Keratinocyte (primary cell): ENCODE results near the gene IFT172. TPM values are rescaled to one million over a fixed set of nuclear protein-coding genes. Genes with fewer than 3 reads are reported as not detected.
A peak's percentile ranks its signal among the peaks of the same experiment; 100 is the strongest.

Experiments used
- DNase-seq: peaks from one replicate; pipeline ENCODE4 v3.0.0-alpha.2; 2011; ENCODE audit warnings: low read depth, missing footprints, low spot score
- FAIRE-seq: peaks from 2 replicates; lab custom pipeline; 2011; peaks lifted over from hg19 to GRCh38; lab: Jason Lieb, UNC
- H2AFZ ChIP-seq: 2 replicates; pipeline ENCODE4 v1.6.0; 2012; ENCODE audit warnings: low read length, control low read depth, inconsistent platforms; ENCODE audit not compliant: control insufficient read depth
- H3K27ac ChIP-seq: 2 replicates; pipeline ENCODE4 v1.5.1; 2011; ENCODE audit warnings: low read length; ENCODE audit not compliant: control insufficient read depth, insufficient read depth
- H3K27me3 ChIP-seq: 3 replicates; pipeline ENCODE4 v1.6.0; 2011; ENCODE audit warnings: low read length; ENCODE audit not compliant: control insufficient read depth, insufficient read depth; ENCODE audit errors: extremely low read depth
- H3K36me3 ChIP-seq, 2 experiments: 2 replicates in 1 of 2; 3 replicates in 1 of 2; pipeline ENCODE4 v1.5.1; 2011; ENCODE audit warnings: low read length in 2 of 2, mild to moderate bottlenecking in 1 of 2; ENCODE audit not compliant: control insufficient read depth in 2 of 2, insufficient read depth in 2 of 2; ENCODE audit errors: extremely low read depth in 1 of 2
- H3K4me1 ChIP-seq: 3 replicates; pipeline ENCODE4 v1.5.1; 2011; ENCODE audit warnings: low read length; ENCODE audit not compliant: control insufficient read depth, insufficient read depth; ENCODE audit errors: extremely low read depth
- H3K4me2 ChIP-seq: 3 replicates; pipeline ENCODE4 v1.6.0; 2011; ENCODE audit warnings: low read depth, low read length; ENCODE audit not compliant: control insufficient read depth, insufficient read depth; ENCODE audit errors: extremely low read depth
- H3K4me3 ChIP-seq, 3 experiments: fragments of 200-600 bp in 1 of 3; sonication (generic) in 1 of 3; 2 replicates in 2 of 3; 3 replicates in 1 of 3; pipeline ENCODE4 v1.5.1; 2011 to 2016; ENCODE audit warnings: low read length in 3 of 3, mild to moderate bottlenecking in 3 of 3, control low read depth in 2 of 3, inconsistent platforms in 1 of 3, low read depth in 1 of 3, mixed read lengths in 1 of 3, mixed run types in 1 of 3, moderate library complexity in 1 of 3; ENCODE audit not compliant: control insufficient read depth in 2 of 3, insufficient read depth in 2 of 3; ENCODE audit errors: extremely low read depth in 1 of 3
- H3K79me2 ChIP-seq: 2 replicates; pipeline ENCODE4 v1.6.0; 2012; ENCODE audit warnings: low read length; ENCODE audit not compliant: control insufficient read depth, insufficient read depth
- H3K9ac ChIP-seq: 3 replicates; pipeline ENCODE4 v1.6.0; 2011; ENCODE audit warnings: low read length; ENCODE audit not compliant: control insufficient read depth, insufficient read depth; ENCODE audit errors: extremely low read depth
- H3K9me1 ChIP-seq: 3 replicates; pipeline ENCODE4 v1.6.0; 2011; ENCODE audit warnings: low read length; ENCODE audit not compliant: control insufficient read depth, insufficient read depth; ENCODE audit errors: extremely low read depth
- H3K9me3 ChIP-seq: 2 replicates; pipeline ENCODE4 v1.5.1; 2012; ENCODE audit warnings: low read depth, low read length; ENCODE audit not compliant: control insufficient read depth
- H4K20me1 ChIP-seq: 3 replicates; pipeline ENCODE4 v1.6.0; 2011; ENCODE audit warnings: low read length; ENCODE audit not compliant: control insufficient read depth, insufficient read depth; ENCODE audit errors: extremely low read depth
- EZH2 ChIP-seq: IDR thresholded peaks from one replicate; pipeline ENCODE4 v1.6.1; 2012; ENCODE audit warnings: inconsistent platforms, mild to moderate bottlenecking, low read length, moderate library complexity
- dilution Hi-C: fragments of 300-500 bp; cut with MboI; formaldehyde crosslinking; loops from one replicate; pipeline ENCODE4 v1.7.0; 2020; ENCODE audit warnings: low sequenced_read_pairs; ENCODE audit not compliant: extremely low pct_ligation_motif_present
- polyA plus RNA-seq, 5 experiments: library from polyadenylated mRNA; depleted of rRNA in 3 of 5; stranded (reverse) in 3 of 5; stranded (forward) in 1 of 5; unstranded in 1 of 5; fragments of >200 nt; gene quantifications; 1 replicate in 1 of 5; 2 replicates in 3 of 5; 3 replicates in 1 of 5; pipeline versions ENCODE4 v1.2.1 to v1.2.3, GENCODE V29; 2011 to 2012; ENCODE audit warnings: missing spikeins in 2 of 5, low read depth in 1 of 5, low replicate concordance in 1 of 5
- TF ChIP-seq, protein P1 (sequence below), 3 experiments: IDR thresholded peaks in 1 of 3; conservative IDR thresholded peaks in 1 of 3; optimal IDR thresholded peaks in 1 of 3; 2 replicates in 2 of 3; 3 replicates in 1 of 3; pipeline versions ENCODE3 to v1.5.1; 2011; ENCODE audit warnings: low read length in 3 of 3, mild to moderate bottlenecking in 3 of 3, moderate library complexity in 2 of 3, control low read depth in 1 of 3, inconsistent platforms in 1 of 3; ENCODE audit not compliant: insufficient read depth in 2 of 3; ENCODE audit errors: extremely low read depth in 1 of 3

Gene IFT172
- polyA plus RNA-seq, 1 donor (not counting 4 experiments of a cell fraction or from before 2014, with no cell fraction given): 12.7 TPM

DNA sequence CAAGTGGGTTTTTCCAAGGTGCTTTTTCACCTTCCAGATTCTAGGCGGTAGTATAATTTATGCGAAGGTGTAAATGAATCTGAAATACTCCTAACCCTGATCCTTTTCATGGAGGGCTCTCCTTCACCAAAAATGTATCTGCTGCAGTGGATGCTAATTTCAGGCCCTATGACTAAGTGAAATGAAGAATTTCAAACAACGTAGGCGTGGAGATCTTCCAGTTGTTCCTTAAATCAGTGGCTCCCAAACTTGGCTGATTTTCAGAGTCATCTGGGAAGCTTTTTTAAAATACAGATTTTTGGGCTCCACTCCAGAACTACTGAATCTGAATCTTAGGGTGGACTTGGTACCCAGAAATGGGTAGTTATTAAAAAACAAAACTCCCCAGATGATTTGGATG, 12.6 kb upstream of the IFT172 start:
- Histone ChIP-seq H4K20me1 (no peaks in the 10 kb centered on the region), H3K4me3 (no peak overlapping the region), H3K36me3 (no peaks in the 10 kb centered on the region), H2AFZ (no peak overlapping the region), H3K4me2 (no peak overlapping the region), H3K9ac (no peak overlapping the region), H3K27ac (no peak overlapping the region), H3K4me1 (no peaks in the 10 kb centered on the region), H3K9me3 (no peaks in the 10 kb centered on the region), H3K27me3 (no peaks in the 10 kb centered on the region), H3K9me1 (no peaks in the 10 kb centered on the region), H3K79me2 (no peaks in the 10 kb centered on the region)
- FAIRE-seq (no peak), DNase-seq (no peak)
- dilution Hi-C loops: no loop called here
- no peak for TF ChIP-seq EZH2
- TF ChIP-seq, protein P1, sequence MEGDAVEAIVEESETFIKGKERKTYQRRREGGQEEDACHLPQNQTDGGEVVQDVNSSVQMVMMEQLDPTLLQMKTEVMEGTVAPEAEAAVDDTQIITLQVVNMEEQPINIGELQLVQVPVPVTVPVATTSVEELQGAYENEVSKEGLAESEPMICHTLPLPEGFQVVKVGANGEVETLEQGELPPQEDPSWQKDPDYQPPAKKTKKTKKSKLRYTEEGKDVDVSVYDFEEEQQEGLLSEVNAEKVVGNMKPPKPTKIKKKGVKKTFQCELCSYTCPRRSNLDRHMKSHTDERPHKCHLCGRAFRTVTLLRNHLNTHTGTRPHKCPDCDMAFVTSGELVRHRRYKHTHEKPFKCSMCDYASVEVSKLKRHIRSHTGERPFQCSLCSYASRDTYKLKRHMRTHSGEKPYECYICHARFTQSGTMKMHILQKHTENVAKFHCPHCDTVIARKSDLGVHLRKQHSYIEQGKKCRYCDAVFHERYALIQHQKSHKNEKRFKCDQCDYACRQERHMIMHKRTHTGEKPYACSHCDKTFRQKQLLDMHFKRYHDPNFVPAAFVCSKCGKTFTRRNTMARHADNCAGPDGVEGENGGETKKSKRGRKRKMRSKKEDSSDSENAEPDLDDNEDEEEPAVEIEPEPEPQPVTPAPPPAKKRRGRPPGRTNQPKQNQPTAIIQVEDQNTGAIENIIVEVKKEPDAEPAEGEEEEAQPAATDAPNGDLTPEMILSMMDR (optimal IDR thresholded peaks at IDR 0.05 in 1 of 3, IDR thresholded peaks at IDR 0.05 in 1 of 3, conservative IDR thresholded peaks at IDR 0.05 in 1 of 3; ENCODE audit: extremely low read depth in 1 of 3, insufficient read depth in 2 of 3, low read length in 3 of 3): no peak

DNA sequence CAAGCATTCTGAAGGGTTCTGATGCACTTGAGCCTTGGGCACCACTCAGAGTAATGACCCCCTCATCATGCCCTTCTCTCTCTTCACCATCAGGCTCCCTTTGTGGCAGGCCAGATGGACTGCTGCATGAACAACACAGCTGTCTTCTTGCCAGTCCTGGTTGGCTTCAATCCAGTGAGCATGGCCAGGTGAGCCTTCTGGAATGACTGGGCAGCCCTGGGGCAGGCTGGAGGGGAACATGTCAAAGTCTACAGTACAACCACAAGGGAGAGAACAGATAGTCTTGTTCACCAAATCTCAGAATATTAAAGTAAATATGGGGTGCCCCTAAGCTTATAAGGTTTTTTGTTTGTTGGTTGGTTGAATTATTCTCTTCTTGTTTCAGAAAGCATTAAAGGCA, 11.5 kb upstream of the IFT172 start:
- Histone ChIP-seq H3K4me1 (peaks cover 5% of the 10 kb centered on the region), H3K4me2 (no peak overlapping the region), H3K27me3 (no peaks in the 10 kb centered on the region), H3K79me2 (no peaks in the 10 kb centered on the region), H2AFZ (no peak overlapping the region), H4K20me1 (no peaks in the 10 kb centered on the region), H3K9me3 (no peaks in the 10 kb centered on the region), H3K9ac (no peak overlapping the region), H3K27ac (no peak overlapping the region), H3K4me3 (no peak overlapping the region), H3K9me1 (no peaks in the 10 kb centered on the region), H3K36me3 (no peaks in the 10 kb centered on the region)
- FAIRE-seq (no peak), DNase-seq (peak; percentile 50)
- dilution Hi-C loops: no loop called here
- no peak for TF ChIP-seq EZH2
- TF ChIP-seq, protein P1 (optimal IDR thresholded peaks at IDR 0.05 in 1 of 3, IDR thresholded peaks at IDR 0.05 in 1 of 3, conservative IDR thresholded peaks at IDR 0.05 in 1 of 3; ENCODE audit: extremely low read depth in 1 of 3, insufficient read depth in 2 of 3, low read length in 3 of 3): no peak
